HG03442 (cell line): ENCODE results near the gene DZIP1L.
"Not testable (repeated sequence)": the region's sequence is repeated elsewhere in the genome, so short reads cannot be mapped to it uniquely, and the experiment has no call there.

Experiments
- ATAC-seq: cut with Tn5 transposase; IDR thresholded peaks from one replicate; pipeline ENCODE4 v1.9.1; 2021; ENCODE audit warnings: mild to moderate bottlenecking, moderate library complexity; ENCODE audit not compliant: unreplicated experiment

Gene DZIP1L

GRCh38 chr3:138118612-138119422, 3.4 kb upstream of the DZIP1L start:
- peak; percentile 69 for ATAC-seq

GRCh38 chr3:138114431-138114918, 933 bp downstream of the DZIP1L start:
- ATAC-seq: no peak

GRCh38 chr3:138113326-138113725, 2.1 kb downstream of the DZIP1L start:
- no peak for ATAC-seq

- no peak for ATAC-seq
Measured at GRCh38 chr3:138112362-138112761, 3.0 kb downstream of the DZIP1L start.

- no peak for ATAC-seq
Measured at GRCh38 chr3:138105598-138105997, 9.8 kb downstream of the DZIP1L start.

- ATAC-seq: no peak
Measured at GRCh38 chr3:138103466-138103865, 11.9 kb downstream of the DZIP1L start.

GRCh38 chr3:138101351-138101940, 14.0 kb downstream of the DZIP1L start:
- ATAC-seq: not testable (repeated sequence)

GRCh38 chr3:138099417-138099816, 16.0 kb downstream of the DZIP1L start:
- no peak for ATAC-seq

GRCh38 chr3:138097192-138098172, 17.9 kb downstream of the DZIP1L start:
- no peak for ATAC-seq

GRCh38 chr3:138093721-138094120, 21.7 kb downstream of the DZIP1L start:
- ATAC-seq: no peak

- ATAC-seq: no peak
Measured at GRCh38 chr3:138092023-138092422, 23.4 kb downstream of the DZIP1L start.

- ATAC-seq: no peak
Measured at GRCh38 chr3:138089091-138089490, 26.3 kb downstream of the DZIP1L start.

GRCh38 chr3:138085745-138086144, 29.7 kb downstream of the DZIP1L start:
- not testable (repeated sequence) for ATAC-seq

GRCh38 chr3:138084196-138084595, 31.2 kb downstream of the DZIP1L start:
- no peak for ATAC-seq

GRCh38 chr3:138082992-138083386, 32.4 kb downstream of the DZIP1L start:
- no peak for ATAC-seq

GRCh38 chr3:138082085-138082991, 33.1 kb downstream of the DZIP1L start:
- ATAC-seq: no peak

- ATAC-seq: no peak
Measured at GRCh38 chr3:138081371-138082084, 33.9 kb downstream of the DZIP1L start.

GRCh38 chr3:138079901-138080300, 35.5 kb downstream of the DZIP1L start:
- no peak for ATAC-seq

GRCh38 chr3:138078901-138079344, 36.5 kb downstream of the DZIP1L start:
- ATAC-seq: no peak
